GM21737 (cell line): Measurements from ENCODE around the gene CDH5.

Source experiments
- ATAC-seq: cut with Tn5 transposase; IDR thresholded peaks from one replicate; pipeline ENCODE4 v1.9.1; 2021; ENCODE audit warnings: mild to moderate bottlenecking, moderate library complexity; ENCODE audit not compliant: unreplicated experiment

Gene CDH5

DNA sequence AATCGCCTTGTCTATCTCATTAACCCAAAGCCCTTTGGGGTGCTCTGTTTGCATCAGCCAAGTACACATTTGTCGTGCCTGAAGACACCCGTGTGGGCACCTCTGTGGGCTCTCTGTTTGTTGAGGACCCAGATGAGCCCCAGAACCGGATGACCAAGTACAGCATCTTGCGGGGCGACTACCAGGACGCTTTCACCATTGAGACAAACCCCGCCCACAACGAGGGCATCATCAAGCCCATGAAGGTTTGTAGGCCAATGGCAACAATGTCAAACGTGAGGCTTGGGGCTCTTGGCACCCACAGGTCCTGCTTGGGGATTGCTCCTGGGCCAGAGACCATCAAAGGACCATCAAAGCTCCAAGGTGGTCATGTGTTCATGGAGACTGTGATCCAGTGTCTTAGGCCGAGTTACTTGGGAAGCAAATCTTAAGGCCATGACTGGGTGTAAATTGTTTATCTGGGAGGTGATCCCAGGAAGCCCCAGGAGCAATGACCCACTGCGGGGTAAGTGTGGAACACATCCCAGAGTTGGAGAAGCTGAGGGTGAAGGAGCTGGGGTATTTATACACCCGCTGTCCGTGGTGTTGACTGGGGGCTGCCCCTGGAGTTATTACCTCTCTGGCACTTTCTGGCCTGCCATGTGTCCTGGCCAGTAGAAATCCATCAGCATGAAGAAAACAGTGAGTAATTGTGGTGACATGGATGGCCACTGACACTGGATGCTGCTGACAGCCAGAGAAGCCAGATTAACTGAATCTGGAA lies 24.0 kb downstream of the CDH5 start:
- ATAC-seq = no peak

DNA sequence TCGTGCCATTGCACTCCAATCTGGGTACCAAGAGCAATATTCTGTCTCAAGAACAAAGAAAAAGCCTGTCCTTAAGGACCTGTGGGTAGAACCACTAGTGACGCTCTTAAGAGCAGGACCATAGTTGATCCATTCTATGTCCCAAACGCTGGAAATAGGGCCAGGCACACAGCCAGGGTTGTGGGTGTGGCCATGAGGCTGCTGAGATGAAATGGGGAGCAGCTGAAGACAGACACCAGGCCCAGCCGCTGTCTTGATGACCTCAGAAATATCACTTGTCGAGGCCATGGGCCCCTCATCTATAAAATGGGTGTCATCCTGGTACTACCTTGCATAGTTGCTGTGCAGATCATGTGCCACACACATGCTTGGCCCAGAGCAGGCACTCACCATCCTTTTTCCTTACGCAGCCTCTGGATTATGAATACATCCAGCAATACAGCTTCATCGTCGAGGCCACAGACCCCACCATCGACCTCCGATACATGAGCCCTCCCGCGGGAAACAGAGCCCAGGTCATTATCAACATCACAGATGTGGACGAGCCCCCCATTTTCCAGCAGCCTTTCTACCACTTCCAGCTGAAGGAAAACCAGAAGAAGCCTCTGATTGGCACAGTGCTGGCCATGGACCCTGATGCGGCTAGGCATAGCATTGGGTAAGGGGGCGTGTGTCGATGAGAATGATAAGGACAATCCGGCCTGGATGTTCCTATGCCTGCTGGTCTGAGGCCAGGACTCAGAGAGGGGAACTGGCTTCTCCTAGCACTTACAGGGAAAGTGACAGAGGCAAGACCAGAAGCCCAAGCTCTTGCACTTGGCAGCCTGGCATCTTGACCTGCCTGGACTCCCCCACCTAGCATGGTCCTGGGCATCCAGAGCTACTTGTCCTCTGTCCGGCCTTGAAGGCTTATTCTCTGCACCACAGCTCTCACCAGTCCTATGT lies 25.5 kb downstream of the CDH5 start:
- ATAC-seq = no peak

- no peak for ATAC-seq
Observed at GRCh38 chr16:66395806-66396555, 29.5 kb downstream of the CDH5 start.

DNA sequence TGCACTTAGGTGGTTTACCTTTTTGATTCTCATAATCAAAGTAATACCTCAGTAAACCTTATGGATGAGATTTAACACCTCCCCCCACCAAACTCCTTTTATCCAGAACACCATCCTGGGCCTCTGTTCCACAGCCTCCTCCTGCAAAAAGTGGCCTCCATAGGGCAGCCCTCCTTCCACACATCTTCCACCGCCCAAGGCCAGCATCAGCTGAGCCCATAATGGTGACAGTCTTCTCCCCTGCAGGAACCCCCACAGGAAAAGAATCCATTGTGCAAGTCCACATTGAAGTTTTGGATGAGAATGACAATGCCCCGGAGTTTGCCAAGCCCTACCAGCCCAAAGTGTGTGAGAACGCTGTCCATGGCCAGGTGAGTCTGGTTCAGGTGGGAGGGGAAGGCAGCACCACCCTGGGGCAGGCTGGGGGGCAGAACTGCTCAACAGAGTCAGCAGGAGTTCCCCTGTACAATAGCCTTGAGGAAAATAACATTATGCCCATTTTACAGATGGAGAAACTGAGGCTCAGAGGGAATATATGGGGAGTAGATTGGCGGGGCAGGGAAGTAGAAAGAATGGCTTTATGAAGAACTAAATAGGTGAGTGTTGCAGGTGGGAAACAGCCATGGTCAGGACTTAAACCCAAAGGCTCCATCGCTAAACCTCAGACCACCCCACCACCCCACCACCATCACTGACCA lies 31.4 kb downstream of the CDH5 start:
- ATAC-seq = no peak

DNA sequence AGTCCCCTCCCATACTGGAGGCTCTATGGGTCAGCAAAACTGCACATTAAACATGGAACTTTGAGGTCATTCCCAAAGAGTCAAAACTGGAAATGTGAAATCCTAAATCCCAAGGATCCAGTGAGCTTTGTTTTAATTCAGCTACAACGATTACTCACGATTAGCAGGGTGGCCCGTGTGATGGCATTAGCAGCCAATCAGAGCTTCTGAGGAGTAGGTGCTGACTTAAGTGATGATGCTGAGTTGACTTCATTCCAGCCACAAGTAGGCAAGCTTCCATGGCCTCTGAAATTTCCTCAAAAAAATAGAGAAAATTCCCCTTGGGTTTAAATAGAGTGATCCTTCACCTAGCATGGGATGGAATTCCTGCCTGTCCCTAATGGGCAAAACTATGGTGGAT lies 32.5 kb downstream of the CDH5 start:
- ATAC-seq = no peak

DNA sequence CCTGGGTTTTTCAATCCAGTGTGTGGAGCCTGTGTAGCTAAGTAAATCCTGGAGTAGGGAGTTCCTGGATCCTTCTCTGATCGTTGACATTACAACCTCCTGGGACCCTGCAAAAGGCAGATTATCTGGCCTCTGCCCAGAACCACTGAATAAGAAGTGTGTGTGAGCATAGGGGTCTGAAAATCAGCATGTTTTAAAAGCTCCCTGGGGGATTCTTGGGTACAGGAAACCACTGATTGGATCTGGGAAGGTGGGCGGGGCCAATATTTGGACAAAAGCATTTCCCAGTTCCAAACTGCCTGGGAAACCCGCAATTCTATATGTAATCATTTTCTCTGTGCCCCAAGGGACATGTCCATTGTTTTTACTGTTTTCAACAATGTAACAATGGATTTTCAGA lies 33.4 kb downstream of the CDH5 start:
- ATAC-seq = no peak

- ATAC-seq = no peak
Observed at GRCh38 chr16:66400503-66401380, 34.3 kb downstream of the CDH5 start.

DNA sequence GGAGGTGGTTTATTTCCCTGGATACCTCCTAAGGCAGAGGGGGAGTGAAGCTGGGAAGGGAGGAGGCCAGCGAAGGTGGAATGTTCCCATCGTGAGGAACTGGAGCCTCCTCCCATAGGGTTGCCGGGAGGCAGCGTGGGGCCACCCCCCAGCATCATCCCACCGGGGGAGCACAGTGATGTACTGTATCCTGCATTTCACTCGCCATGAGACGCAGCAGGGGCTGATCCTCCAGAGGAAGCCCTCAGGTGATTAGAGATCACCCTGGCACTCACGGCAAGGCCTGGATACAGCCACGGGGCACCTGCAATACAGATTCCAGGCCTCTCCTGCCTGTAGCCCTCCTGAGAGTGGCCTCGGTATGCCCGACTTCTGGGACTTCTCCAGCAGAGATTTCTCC lies 35.1 kb downstream of the CDH5 start:
- no peak for ATAC-seq

DNA sequence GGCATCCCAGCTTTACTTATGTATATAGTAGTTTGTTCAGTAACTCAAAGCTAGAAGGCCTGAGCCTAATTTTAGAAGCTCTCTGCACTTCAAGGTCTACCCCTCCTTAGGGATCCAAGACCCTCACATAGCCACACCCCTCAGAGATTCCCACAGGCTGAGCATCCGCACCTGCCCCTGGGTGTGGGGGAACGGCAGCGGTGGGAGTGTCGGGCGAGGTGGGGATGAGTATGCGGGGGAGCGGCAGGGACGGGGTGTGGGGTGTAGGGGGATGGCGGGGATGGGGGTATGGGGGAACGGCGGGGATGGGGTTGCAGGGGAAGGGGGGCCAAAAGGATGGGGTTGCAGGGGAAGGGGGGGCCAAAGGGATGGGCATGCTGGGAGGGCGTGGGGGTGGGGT lies 35.7 kb downstream of the CDH5 start:
- no peak for ATAC-seq

DNA sequence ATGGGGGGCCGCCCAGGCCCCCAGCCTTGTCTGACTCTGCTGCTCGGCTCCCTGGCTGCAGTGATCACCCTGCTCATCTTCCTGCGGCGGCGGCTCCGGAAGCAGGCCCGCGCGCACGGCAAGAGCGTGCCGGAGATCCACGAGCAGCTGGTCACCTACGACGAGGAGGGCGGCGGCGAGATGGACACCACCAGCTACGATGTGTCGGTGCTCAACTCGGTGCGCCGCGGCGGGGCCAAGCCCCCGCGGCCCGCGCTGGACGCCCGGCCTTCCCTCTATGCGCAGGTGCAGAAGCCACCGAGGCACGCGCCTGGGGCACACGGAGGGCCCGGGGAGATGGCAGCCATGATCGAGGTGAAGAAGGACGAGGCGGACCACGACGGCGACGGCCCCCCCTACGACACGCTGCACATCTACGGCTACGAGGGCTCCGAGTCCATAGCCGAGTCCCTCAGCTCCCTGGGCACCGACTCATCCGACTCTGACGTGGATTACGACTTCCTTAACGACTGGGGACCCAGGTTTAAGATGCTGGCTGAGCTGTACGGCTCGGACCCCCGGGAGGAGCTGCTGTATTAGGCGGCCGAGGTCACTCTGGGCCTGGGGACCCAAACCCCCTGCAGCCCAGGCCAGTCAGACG lies 36.2 kb downstream of the CDH5 start:
- ATAC-seq = no peak

GRCh38 chr16:66403531-66404145 lies 37.1 kb downstream of the CDH5 start:
- ATAC-seq = no peak

DNA sequence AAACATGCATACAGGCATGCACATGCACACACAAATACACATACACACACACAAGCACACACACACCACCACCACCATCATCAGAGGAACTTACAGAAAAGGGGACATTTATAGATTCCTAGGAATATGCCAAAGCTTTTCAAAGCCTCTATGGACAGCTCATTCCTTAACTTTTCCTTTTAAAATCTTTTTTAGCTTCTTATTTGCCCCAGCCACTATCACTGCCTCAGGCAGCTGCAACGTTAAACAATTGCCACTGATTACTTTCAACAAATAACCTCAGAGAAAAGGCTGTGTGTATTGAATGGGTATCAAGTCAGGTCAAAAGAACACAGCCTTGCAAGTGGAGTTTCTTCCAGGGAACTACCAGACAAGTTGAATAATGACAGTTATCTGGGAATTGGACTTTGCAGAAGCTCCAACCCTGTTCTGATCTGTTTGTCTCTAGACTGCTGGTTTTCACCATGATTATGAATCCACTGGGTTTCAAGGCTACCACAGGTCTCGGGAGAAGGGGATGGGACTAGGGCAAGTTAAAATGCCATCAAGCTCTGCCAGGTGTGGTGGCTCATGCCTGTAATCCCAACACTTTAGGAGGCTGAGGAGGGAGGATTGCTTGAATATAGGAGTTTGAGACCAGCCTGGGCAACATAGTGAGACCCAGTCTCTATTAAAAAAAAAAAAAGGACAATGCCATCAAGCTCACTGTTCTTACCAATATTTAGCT lies 38.7 kb downstream of the CDH5 start:
- ATAC-seq = no peak

DNA sequence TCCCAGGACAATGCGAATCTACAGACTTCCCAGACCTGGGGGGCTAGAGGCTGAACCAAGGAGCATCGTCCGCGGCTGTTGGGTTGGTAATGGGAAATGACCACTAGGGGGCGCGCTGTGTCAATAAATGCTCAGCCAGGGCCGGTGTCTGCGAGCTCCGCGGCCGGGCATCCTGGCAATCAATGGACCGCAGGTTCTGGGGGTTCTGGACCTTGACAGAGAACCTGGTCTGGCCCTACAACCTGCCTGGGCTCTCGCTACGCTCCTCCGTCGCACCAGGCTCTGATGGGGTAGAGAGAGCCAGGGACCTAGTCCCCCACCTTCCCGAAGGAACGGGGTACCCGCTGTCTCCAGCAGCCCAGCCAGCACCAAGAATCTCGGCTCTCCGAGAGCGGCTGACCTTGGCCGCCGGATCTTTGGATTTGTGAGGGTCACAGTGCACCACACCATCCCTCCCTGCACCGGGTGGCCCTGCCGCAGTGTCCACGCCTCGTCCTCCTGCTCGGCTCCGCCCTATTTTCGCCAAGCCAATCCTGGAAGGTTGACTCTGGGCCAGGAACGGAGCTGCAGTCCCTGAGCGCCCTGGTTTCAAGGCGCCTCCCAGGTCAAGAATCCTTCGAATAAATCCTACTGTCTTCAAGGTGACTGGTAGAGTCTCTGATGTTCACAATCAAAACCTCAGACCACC lies 40.2 kb downstream of the CDH5 start:
- peak; percentile 79 for ATAC-seq

GRCh38 chr16:66408163-66409048 lies 41.9 kb downstream of the CDH5 start:
- no peak for ATAC-seq

DNA sequence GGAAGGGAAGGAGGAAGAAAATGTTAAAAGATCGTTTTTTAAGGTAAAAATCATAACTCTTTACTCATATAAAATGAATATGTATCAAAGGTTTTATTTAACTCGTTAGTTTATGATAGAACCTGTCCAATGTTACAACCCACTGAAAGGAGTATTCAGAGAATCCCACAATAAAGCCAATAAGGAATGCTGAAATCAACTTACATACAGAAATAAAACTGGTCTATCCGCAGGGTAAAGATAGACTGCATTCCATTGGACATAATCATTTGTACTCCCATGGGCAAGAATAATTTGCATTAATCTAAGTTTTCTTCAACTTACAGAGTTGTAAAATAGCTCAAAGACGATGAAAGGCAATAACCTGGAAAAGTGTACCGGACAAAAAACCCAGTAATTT lies 42.7 kb downstream of the CDH5 start:
- no peak for ATAC-seq

GRCh38 chr16:66412182-66412581 lies 45.7 kb downstream of the CDH5 start:
- ATAC-seq = no peak

DNA sequence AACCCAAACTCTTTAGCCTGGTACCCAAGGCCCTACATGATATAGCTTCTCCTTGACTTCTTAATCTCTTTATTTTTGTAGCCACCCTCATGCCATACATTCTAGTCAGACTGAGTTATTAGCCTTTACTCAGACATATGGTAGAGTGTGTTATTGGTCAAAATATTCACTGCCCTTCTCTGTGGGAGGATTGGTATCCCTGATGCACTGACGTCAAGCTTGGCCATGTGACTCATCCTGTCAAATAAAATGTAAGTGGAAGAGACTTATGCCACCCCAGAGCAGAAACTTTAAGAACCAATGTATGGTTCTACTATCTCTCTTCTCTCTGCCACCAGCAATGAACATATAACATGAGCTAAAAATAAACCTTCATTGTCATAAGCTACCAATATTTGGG lies 48.4 kb downstream of the CDH5 start:
- ATAC-seq = no peak
